CD14-positive monocyte (primary cell): ENCODE data around the gene HIPK1. TPM values are rescaled to one million over a fixed set of nuclear protein-coding genes. Genes with fewer than 3 reads are reported as not detected.

Experiments used
- DNase-seq, 3 donors: peaks; one replicate each; pipeline ENCODE4 v3.0.0-alpha.2; 2011 to 2022
- H2AFZ ChIP-seq: 2 replicates; pipeline ENCODE4 v1.6.0; 2012; ENCODE audit warnings: mild to moderate bottlenecking, low read depth, low read length, inconsistent platforms; ENCODE audit not compliant: insufficient read depth, poor library complexity, severe bottlenecking
- H3K27ac ChIP-seq, 2 donors: 1 replicate in 1 of 2; 2 replicates in 1 of 2; pipeline ENCODE4 v1.5.1; 2012 to 2013; ENCODE audit warnings: low read length in 2 of 2, control low read depth in 1 of 2, inconsistent platforms in 1 of 2, low read depth in 1 of 2, mild to moderate bottlenecking in 1 of 2
- H3K27me3 ChIP-seq, 2 donors: one replicate each; pipeline versions ENCODE4 v1.6.0 to v1.6.1; 2011 to 2013; ENCODE audit warnings: low read length in 2 of 2; ENCODE audit not compliant: control insufficient read depth in 2 of 2, insufficient read depth in 2 of 2
- H3K36me3 ChIP-seq, 2 donors: replicated peaks in 1 of 2; 1 replicate in 1 of 2; 2 replicates in 1 of 2; pipeline versions ENCODE4 v1.5.1 to v1.6.1; 2012 to 2013; ENCODE audit warnings: low read length in 2 of 2, control low read depth in 1 of 2, inconsistent platforms in 1 of 2, mild to moderate bottlenecking in 1 of 2; ENCODE audit not compliant: insufficient read depth in 2 of 2, control insufficient read depth in 1 of 2
- H3K4me1 ChIP-seq, 2 donors: 1 replicate in 1 of 2; 2 replicates in 1 of 2; pipeline versions ENCODE4 v1.5.1 to v1.6.1; 2012 to 2013; ENCODE audit warnings: low read length in 2 of 2, control low read depth in 1 of 2, inconsistent platforms in 1 of 2, mild to moderate bottlenecking in 1 of 2, moderate library complexity in 1 of 2; ENCODE audit not compliant: insufficient read depth in 2 of 2, control insufficient read depth in 1 of 2
- H3K4me2 ChIP-seq: replicated peaks from 2 replicates; pipeline ENCODE3; 2012; ENCODE audit warnings: low read length, moderate library complexity, mild to moderate bottlenecking; ENCODE audit not compliant: poor library complexity, severe bottlenecking; ENCODE audit errors: extremely low read depth
- H3K4me3 ChIP-seq, 3 experiments: fragments of 200-600 bp in 1 of 3; sonication (generic) in 1 of 3; replicated peaks in 1 of 3; 1 replicate in 2 of 3; 2 replicates in 1 of 3; pipeline ENCODE4 v1.5.1; 2011 to 2013; ENCODE audit warnings: low read length in 3 of 3, mild to moderate bottlenecking in 3 of 3, control low read depth in 2 of 3, low read depth in 2 of 3, inconsistent platforms in 1 of 3, moderate library complexity in 1 of 3
- H3K79me2 ChIP-seq: 2 replicates; pipeline ENCODE4 v1.6.0; 2012; ENCODE audit warnings: mild to moderate bottlenecking, control low read depth, inconsistent platforms, low read length, moderate library complexity; ENCODE audit not compliant: insufficient read depth
- H3K9ac ChIP-seq: 2 replicates; pipeline ENCODE4 v1.6.0; 2017; ENCODE audit warnings: low read length, mild to moderate bottlenecking; ENCODE audit not compliant: insufficient read depth, poor library complexity, severe bottlenecking
- H3K9me3 ChIP-seq, 2 donors: replicated peaks in 1 of 2; 1 replicate in 1 of 2; 2 replicates in 1 of 2; pipeline versions ENCODE4 v1.5.1 to v1.6.1; 2012 to 2013; ENCODE audit warnings: low read length in 2 of 2, control low read depth in 1 of 2; ENCODE audit not compliant: control insufficient read depth in 1 of 2, insufficient read depth in 1 of 2
- H4K20me1 ChIP-seq: 2 replicates; pipeline ENCODE4 v1.6.0; 2012; ENCODE audit warnings: mild to moderate bottlenecking, low read length, control low read depth, moderate library complexity; ENCODE audit not compliant: insufficient read depth
- H3K27ac Mint-ChIP-seq, 7 donors: one replicate each; pipeline ENCODE4 v1.8.0; 2020; ENCODE audit warnings: mild to moderate bottlenecking in 7 of 7, mixed read lengths in 7 of 7, moderate library complexity in 6 of 7, inconsistent platforms in 2 of 7
- H3K27me3 Mint-ChIP-seq, 3 donors: one replicate each; pipeline ENCODE4 v1.8.0; 2021 to 2022; ENCODE audit warnings: low read depth in 3 of 3, mild to moderate bottlenecking in 3 of 3, mixed read lengths in 3 of 3, moderate library complexity in 3 of 3, inconsistent platforms in 1 of 3
- H3K36me3 Mint-ChIP-seq, 2 donors: one replicate each; pipeline ENCODE4 v1.8.0; 2020; ENCODE audit warnings: mixed read lengths in 2 of 2, inconsistent platforms in 1 of 2, mild to moderate bottlenecking in 1 of 2
- H3K4me1 Mint-ChIP-seq: one replicate; pipeline ENCODE4 v1.8.0; 2020; ENCODE audit warnings: mild to moderate bottlenecking, mixed read lengths
- H3K4me3 Mint-ChIP-seq, 2 donors: one replicate each; pipeline ENCODE4 v1.8.0; 2020; ENCODE audit warnings: mild to moderate bottlenecking in 2 of 2, mixed read lengths in 2 of 2, moderate library complexity in 1 of 2
- H3K9me3 Mint-ChIP-seq, 7 donors: one replicate each; pipeline ENCODE4 v1.8.0; 2020 to 2022; ENCODE audit warnings: mixed read lengths in 7 of 7, mild to moderate bottlenecking in 6 of 7, moderate library complexity in 6 of 7, inconsistent platforms in 2 of 7
- WGBS: methylation state at CpG from one replicate; pipeline ENCODE4 v1.1.5; 2013; ENCODE audit warnings: missing lambda C conversion rate; ENCODE audit not compliant: insufficient coverage; 5-methylcytosine and 5-hydroxymethylcytosine counted together
- intact Hi-C, 2 donors: fragments of 100-400 bp; cut with micrococcal nuclease; formaldehyde crosslinking; loops; one replicate each; pipeline versions ENCODE4 v1.15.0 to v1.15.1; 2023
- polyA plus RNA-seq, 3 donors: library from polyadenylated mRNA; depleted of rRNA in 1 of 3; unstranded in 2 of 3; stranded (reverse) in 1 of 3; fragments of 300-500 nt in 2 of 3; fragments of >200 nt in 1 of 3; fragmentation: Illumina TruSeq in 2 of 3; gene quantifications; 1 replicate in 2 of 3; 2 replicates in 1 of 3; pipeline ENCODE4 v1.2.3, GENCODE V29; 2012 to 2021
- TF ChIP-seq, protein P1 (sequence below): fragments of 200-600 bp; IDR thresholded peaks from one replicate; pipeline ENCODE4 v1.8.0; 2022; ENCODE audit warnings: antibody characterized with exemption, mild to moderate bottlenecking

The HIPK1 gene
- polyA plus RNA-seq, 3 donors = 10.1 to 57.2 (median 14.8) TPM

DNA sequence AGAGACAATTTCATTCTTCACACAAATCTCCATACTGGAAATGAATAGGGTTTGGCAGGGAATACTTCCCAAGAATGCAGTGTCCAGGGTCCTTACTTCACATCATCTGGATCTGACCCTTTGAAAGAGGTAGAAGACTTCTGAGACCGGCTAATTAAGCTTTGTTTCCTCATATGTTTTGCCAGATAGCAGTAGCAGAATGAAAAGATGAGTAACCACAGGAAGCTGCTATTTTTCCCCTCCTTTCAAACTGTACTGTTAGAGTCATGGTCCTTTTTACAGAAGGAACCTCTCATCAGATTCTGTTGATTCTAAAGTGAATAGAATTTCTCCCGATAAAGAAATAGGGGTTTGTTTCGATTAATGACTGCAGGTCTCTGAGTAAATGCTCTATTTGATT is 48.8 kb downstream of the HIPK1 start:
- Histone ChIP-seq H3K79me2 (peaks cover 14% of the 10 kb centered on the region), H3K27ac (no peak overlapping the region), H3K9ac (no peak overlapping the region), H3K27me3 (no peaks in the 10 kb centered on the region), H3K36me3 (peaks cover 14 to 25% of the 10 kb centered on the region in 2 donors), H3K4me2 (no peak overlapping the region), H2AFZ (no peak overlapping the region), H3K9me3 (no peaks in the 10 kb centered on the region), H3K4me1 (peaks cover 57 to 70% of the 10 kb centered on the region in 2 donors), H4K20me1 (peaks cover 27% of the 10 kb centered on the region), H3K4me3 (no peak overlapping the region)
- Mint-ChIP-seq H3K4me1 (peaks cover 72% of the 10 kb centered on the region), H3K9me3 (no peaks in the 10 kb centered on the region), H3K36me3 (peaks cover 31 to 42% of the 10 kb centered on the region in 2 donors), H3K4me3 (no peak overlapping the region), H3K27me3 (peaks cover 2 to 5% (median 3%) of the 10 kb centered on the region in 3 donors), H3K27ac (peak overlapping the region in 2 of 7 donors; percentile 41 to 73)
- intact Hi-C loops = loop anchor here (2.0 kb wide), 1 partner anchor 305 kb away; no protein-coding TSS in a partner anchor
- TF ChIP-seq, protein P1, sequence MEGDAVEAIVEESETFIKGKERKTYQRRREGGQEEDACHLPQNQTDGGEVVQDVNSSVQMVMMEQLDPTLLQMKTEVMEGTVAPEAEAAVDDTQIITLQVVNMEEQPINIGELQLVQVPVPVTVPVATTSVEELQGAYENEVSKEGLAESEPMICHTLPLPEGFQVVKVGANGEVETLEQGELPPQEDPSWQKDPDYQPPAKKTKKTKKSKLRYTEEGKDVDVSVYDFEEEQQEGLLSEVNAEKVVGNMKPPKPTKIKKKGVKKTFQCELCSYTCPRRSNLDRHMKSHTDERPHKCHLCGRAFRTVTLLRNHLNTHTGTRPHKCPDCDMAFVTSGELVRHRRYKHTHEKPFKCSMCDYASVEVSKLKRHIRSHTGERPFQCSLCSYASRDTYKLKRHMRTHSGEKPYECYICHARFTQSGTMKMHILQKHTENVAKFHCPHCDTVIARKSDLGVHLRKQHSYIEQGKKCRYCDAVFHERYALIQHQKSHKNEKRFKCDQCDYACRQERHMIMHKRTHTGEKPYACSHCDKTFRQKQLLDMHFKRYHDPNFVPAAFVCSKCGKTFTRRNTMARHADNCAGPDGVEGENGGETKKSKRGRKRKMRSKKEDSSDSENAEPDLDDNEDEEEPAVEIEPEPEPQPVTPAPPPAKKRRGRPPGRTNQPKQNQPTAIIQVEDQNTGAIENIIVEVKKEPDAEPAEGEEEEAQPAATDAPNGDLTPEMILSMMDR = no peak
- no peak for DNase-seq
- no CpG with 5 or more reads among the region's 3 CpGs for WGBS

DNA sequence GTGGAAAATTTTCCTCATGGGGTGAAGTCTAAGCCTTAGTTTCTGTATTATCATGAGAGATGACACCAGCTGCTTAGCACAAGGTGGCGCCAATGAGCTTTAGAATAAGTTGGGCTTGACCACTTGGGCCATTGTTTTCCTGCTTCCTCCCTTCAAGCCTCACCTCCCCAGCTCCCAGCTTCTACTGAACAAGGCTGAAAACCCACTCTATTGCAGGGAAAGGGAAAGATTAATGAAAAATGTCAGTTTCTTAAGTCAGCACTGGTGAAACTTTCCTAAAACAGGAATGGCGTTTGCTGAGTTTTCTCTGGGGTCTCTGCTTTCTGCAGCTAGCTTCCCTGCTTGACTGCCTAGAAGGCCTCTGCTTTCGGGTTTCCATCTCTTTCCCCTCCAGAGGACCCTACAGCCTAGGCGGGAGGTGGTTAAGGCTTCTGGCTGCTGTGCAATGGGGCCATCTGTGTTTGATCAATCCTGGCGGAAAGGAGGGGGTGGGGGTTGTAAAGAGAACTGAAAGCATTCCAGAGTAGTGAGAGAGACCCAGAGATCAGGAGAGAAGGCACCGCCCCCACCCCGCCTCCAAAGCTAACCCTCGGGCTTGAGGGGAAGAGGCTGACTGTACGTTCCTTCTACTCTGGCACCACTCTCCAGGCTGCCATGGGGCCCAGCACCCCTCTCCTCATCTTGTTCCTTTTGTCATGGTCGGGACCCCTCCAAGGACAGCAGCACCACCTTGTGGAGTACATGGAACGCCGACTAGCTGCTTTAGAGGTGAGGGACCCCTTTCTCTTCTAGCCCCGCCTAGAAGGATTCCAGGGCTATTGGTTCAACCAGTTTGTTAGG is 50.0 kb downstream of the HIPK1 start, which contains the start of gene OLFML3:
Gene OLFML3, plus strand, starts transcription at position 612 of the 840 bp plus-strand sequence. Its CDS starts 43 bp downstream, at position 655.
- no peak within 1 kb of the TSS for H3K9ac ChIP-seq
- H3K27me3 ChIP-seq = no peaks in the 10 kb centered on the region
- peak; percentile 67 to 75 (median 74) for DNase-seq
- Mint-ChIP-seq H3K4me1 (peaks cover 72% of the 10 kb centered on the region), H3K4me3 (peak within 1 kb of the TSS; percentile 68 to 71), H3K27me3 (peaks cover 8 to 11% (median 10%) of the 10 kb centered on the region in 3 donors), H3K27ac (peak within 1 kb of the TSS in 5 of 7 donors; percentile 26 to 68 (median 57)), H3K9me3 (peaks cover 0 to 3% (median 0%) of the 10 kb centered on the region in 7 donors), H3K36me3 (peaks cover 20 to 31% of the 10 kb centered on the region in 2 donors)
- H2AFZ ChIP-seq = peak within 1 kb of the TSS; percentile 25
- H4K20me1 ChIP-seq = peaks cover 27% of the 10 kb centered on the region
- no peaks in the 10 kb centered on the region for H3K9me3 ChIP-seq
- 15% methylated on average over 4 of the region's 13 CpGs for WGBS
- H3K27ac ChIP-seq = peak within 1 kb of the TSS; percentile 9 to 33
- H3K4me1 ChIP-seq = peaks cover 62 to 73% of the 10 kb centered on the region in 2 donors
- H3K36me3 ChIP-seq = peaks cover 3 to 14% of the 10 kb centered on the region in 2 donors
- H3K4me2 ChIP-seq = peak within 1 kb of the TSS; percentile 65
- peaks cover 14% of the 10 kb centered on the region for H3K79me2 ChIP-seq
- intact Hi-C loops = loop anchor here (2.0 kb wide), 1 partner anchor 304 kb away; no protein-coding TSS in a partner anchor
- peak within 1 kb of the TSS in 1 of 3 experiments; percentile 46 for H3K4me3 ChIP-seq
- TF ChIP-seq, protein P1 = peak; percentile 81
